ENCODE data around the gene NEDD8.

DNA sequence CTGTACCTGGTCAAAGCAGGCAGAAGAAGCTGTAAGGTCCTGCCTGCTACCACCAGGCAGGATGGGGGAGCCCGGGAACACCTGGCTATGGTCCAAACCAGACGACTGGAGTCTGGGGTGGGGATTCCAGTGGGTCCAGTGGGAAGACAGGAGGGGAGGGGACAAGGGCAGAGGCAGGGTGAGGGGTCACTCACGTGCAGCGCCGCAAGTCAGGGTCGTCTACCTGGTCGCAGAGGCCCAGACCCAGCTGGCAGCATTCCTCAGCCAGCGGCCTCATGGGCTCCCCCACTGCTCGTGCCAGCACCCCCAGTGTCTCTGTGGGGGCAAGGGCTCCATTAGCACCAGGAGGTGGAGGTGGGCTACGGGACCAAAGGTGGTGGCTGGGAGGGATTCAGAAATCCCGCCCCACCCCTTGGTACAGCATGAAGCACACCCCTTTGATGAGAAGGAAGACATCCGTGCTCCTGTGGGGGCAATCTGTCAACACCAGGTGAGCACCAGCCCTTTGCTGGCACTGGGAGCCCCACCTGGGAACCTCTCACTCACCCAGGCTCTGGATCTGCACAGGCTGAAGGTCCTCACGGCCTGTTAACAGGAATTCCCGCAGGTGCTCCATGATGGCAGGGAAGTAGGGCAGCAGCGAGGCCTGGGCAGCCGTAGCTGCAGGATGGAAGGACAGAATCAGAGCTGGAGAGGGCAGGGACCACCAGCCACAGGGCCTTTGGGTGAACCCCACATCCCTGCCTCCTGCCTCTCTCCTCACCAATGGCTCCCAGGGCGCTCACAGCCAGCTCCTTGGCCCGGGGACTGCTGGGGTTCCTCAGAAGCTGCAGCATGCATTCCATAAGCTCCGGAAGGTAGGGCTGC lies 47.8 kb downstream of the NEDD8 start:
- TF ChIP-seq, protein P1, sequence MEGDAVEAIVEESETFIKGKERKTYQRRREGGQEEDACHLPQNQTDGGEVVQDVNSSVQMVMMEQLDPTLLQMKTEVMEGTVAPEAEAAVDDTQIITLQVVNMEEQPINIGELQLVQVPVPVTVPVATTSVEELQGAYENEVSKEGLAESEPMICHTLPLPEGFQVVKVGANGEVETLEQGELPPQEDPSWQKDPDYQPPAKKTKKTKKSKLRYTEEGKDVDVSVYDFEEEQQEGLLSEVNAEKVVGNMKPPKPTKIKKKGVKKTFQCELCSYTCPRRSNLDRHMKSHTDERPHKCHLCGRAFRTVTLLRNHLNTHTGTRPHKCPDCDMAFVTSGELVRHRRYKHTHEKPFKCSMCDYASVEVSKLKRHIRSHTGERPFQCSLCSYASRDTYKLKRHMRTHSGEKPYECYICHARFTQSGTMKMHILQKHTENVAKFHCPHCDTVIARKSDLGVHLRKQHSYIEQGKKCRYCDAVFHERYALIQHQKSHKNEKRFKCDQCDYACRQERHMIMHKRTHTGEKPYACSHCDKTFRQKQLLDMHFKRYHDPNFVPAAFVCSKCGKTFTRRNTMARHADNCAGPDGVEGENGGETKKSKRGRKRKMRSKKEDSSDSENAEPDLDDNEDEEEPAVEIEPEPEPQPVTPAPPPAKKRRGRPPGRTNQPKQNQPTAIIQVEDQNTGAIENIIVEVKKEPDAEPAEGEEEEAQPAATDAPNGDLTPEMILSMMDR (conservative IDR thresholded peaks at IDR 0.05; ENCODE audit: low read length), result no peak
- TF ChIP-seq EZH2phosphoT487 (IDR thresholded peaks at IDR 0.05; ENCODE audit: borderline replicate concordance), result no peak
